ENCODE measurements around the gene WBP1.
A peak's percentile ranks its signal among the peaks of the same experiment; 100 is the strongest.

The WBP1 gene

GRCh38 chr2:74496997-74497776, 38.9 kb downstream of the WBP1 start:
- DNase-seq = no peak
- TF ChIP-seq POLR2A (IDR thresholded peaks at IDR 0.05; ENCODE audit: low read length) (no peak), GATA1 (IDR thresholded peaks at IDR 0.05; ENCODE audit: low read depth, low read length) (no peak)

- DNase-seq = peak in 1 of 2 experiments; percentile 36
- TF ChIP-seq GATA1 (IDR thresholded peaks at IDR 0.05; ENCODE audit: low read depth, low read length) (no peak), POLR2A (IDR thresholded peaks at IDR 0.05; ENCODE audit: low read length) (no peak)
Observed at GRCh38 chr2:74497777-74498499, 39.7 kb downstream of the WBP1 start.

- DNase-seq = peak in 1 of 2 experiments; percentile 66
- TF ChIP-seq POLR2A (IDR thresholded peaks at IDR 0.05; ENCODE audit: low read length) (peak; percentile 25), GATA1 (IDR thresholded peaks at IDR 0.05; ENCODE audit: low read depth, low read length) (no peak)
Observed at GRCh38 chr2:74498500-74499266, 40.4 kb downstream of the WBP1 start.

GRCh38 chr2:74499267-74499939, 41.2 kb downstream of the WBP1 start, which contains the start of gene LBX2:
LBX2 (minus strand) TSS chr2:74499603; CDS start chr2:74499537, 66 bp downstream.
- TF ChIP-seq GATA1 (IDR thresholded peaks at IDR 0.05; ENCODE audit: low read depth, low read length) (no peak), POLR2A (IDR thresholded peaks at IDR 0.05; ENCODE audit: low read length) (no peak)
- peak; percentile 46 to 56 for DNase-seq

GRCh38 chr2:74499940-74500577, 41.8 kb downstream of the WBP1 start:
- no peak for DNase-seq
- TF ChIP-seq GATA1 (IDR thresholded peaks at IDR 0.05; ENCODE audit: low read depth, low read length) = no peak
- TF ChIP-seq POLR2A (IDR thresholded peaks at IDR 0.05; ENCODE audit: low read length) = no peak

GRCh38 chr2:74500578-74500946, 42.3 kb downstream of the WBP1 start:
- no peak for TF ChIP-seq POLR2A (IDR thresholded peaks at IDR 0.05; ENCODE audit: low read length)
- no peak for TF ChIP-seq GATA1 (IDR thresholded peaks at IDR 0.05; ENCODE audit: low read depth, low read length)

GRCh38 chr2:74501335-74502071, 43.3 kb downstream of the WBP1 start:
- DNase-seq = peak in 1 of 2 experiments; percentile 54
- TF ChIP-seq POLR2A (IDR thresholded peaks at IDR 0.05; ENCODE audit: low read length) (no peak), GATA1 (IDR thresholded peaks at IDR 0.05; ENCODE audit: low read depth, low read length) (no peak)

More at GRCh38 chr2:74500578-74500946, 42.3 kb downstream of the WBP1 start:
- DNase-seq = no peak

GRCh38 chr2:74502147-74502719, 44.0 kb downstream of the WBP1 start:
- TF ChIP-seq POLR2A (IDR thresholded peaks at IDR 0.05; ENCODE audit: low read length) (no peak), GATA1 (IDR thresholded peaks at IDR 0.05; ENCODE audit: low read depth, low read length) (no peak)
- peak; percentile 41 to 70 for DNase-seq

- no peak for TF ChIP-seq GATA1 (IDR thresholded peaks at IDR 0.05; ENCODE audit: low read depth, low read length)
- TF ChIP-seq POLR2A (IDR thresholded peaks at IDR 0.05; ENCODE audit: low read length) = peak; percentile 73
- DNase-seq = peak; percentile 86 to 92
Observed at GRCh38 chr2:74502720-74503505, 44.7 kb downstream of the WBP1 start.

GRCh38 chr2:74503506-74504475, 45.6 kb downstream of the WBP1 start:
- DNase-seq = no peak
- TF ChIP-seq GATA1 (IDR thresholded peaks at IDR 0.05; ENCODE audit: low read depth, low read length) = no peak
- TF ChIP-seq POLR2A (IDR thresholded peaks at IDR 0.05; ENCODE audit: low read length) = no peak

Data from erythroblast (primary cell).